ENCODE results near the gene PANX3. TPM values are rescaled to one million over a fixed set of nuclear protein-coding genes. Genes with fewer than 3 reads are reported as not detected.

PANX3 gene
- polyA plus RNA-seq, 1 donor (not counting 4 experiments of a cell fraction or from before 2014, with no cell fraction given) = not detected

GRCh38 chr11:124667601-124668000, 56.4 kb downstream of the PANX3 start:
- no peak for TF ChIP-seq EZH2 (IDR thresholded peaks at IDR 0.05; ENCODE audit: low read length)
- TF ChIP-seq, protein P1, sequence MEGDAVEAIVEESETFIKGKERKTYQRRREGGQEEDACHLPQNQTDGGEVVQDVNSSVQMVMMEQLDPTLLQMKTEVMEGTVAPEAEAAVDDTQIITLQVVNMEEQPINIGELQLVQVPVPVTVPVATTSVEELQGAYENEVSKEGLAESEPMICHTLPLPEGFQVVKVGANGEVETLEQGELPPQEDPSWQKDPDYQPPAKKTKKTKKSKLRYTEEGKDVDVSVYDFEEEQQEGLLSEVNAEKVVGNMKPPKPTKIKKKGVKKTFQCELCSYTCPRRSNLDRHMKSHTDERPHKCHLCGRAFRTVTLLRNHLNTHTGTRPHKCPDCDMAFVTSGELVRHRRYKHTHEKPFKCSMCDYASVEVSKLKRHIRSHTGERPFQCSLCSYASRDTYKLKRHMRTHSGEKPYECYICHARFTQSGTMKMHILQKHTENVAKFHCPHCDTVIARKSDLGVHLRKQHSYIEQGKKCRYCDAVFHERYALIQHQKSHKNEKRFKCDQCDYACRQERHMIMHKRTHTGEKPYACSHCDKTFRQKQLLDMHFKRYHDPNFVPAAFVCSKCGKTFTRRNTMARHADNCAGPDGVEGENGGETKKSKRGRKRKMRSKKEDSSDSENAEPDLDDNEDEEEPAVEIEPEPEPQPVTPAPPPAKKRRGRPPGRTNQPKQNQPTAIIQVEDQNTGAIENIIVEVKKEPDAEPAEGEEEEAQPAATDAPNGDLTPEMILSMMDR (optimal IDR thresholded peaks at IDR 0.05 in 1 of 3, IDR thresholded peaks at IDR 0.05 in 1 of 3, conservative IDR thresholded peaks at IDR 0.05 in 1 of 3; ENCODE audit: extremely low read depth in 1 of 3, insufficient read depth in 2 of 3, low read length in 3 of 3) = no peak
- H3K9me3 ChIP-seq (ENCODE audit: control insufficient read depth, low read depth, low read length) = no peaks in the 10 kb centered on the region
- no peak overlapping the region for H3K27ac ChIP-seq (ENCODE audit: control insufficient read depth, insufficient read depth, low read length)
- H3K4me3 ChIP-seq (ENCODE audit: control insufficient read depth in 2 of 3, extremely low read depth in 1 of 3, insufficient read depth in 2 of 3, low read depth in 1 of 3, low read length in 3 of 3) = no peak overlapping the region
- FAIRE-seq (no peak), DNase-seq (ENCODE audit: low read depth, low spot score) (no peak)
- H3K9me1 ChIP-seq (ENCODE audit: control insufficient read depth, extremely low read depth, insufficient read depth, low read length) = no peaks in the 10 kb centered on the region
- H3K4me2 ChIP-seq (ENCODE audit: control insufficient read depth, extremely low read depth, insufficient read depth, low read depth, low read length) = no peak overlapping the region
- dilution Hi-C loops (cut with MboI; ENCODE audit: extremely low pct_ligation_motif_present, low sequenced_read_pairs) = no loop called here
- no peaks in the 10 kb centered on the region for H4K20me1 ChIP-seq (ENCODE audit: control insufficient read depth, extremely low read depth, insufficient read depth, low read length)
- H2AFZ ChIP-seq (ENCODE audit: control insufficient read depth, low read length) = no peak overlapping the region
- no peaks in the 10 kb centered on the region for H3K27me3 ChIP-seq (ENCODE audit: control insufficient read depth, extremely low read depth, insufficient read depth, low read length)
- H3K4me1 ChIP-seq (ENCODE audit: control insufficient read depth, extremely low read depth, insufficient read depth, low read length) = peaks cover under 1% of the 10 kb centered on the region
- H3K9ac ChIP-seq (ENCODE audit: control insufficient read depth, extremely low read depth, insufficient read depth, low read length) = no peak overlapping the region
- no peaks in the 10 kb centered on the region for H3K36me3 ChIP-seq (ENCODE audit: control insufficient read depth in 2 of 2, extremely low read depth in 1 of 2, insufficient read depth in 2 of 2, low read length in 2 of 2)
- no peaks in the 10 kb centered on the region for H3K79me2 ChIP-seq (ENCODE audit: control insufficient read depth, insufficient read depth, low read length)

DNA sequence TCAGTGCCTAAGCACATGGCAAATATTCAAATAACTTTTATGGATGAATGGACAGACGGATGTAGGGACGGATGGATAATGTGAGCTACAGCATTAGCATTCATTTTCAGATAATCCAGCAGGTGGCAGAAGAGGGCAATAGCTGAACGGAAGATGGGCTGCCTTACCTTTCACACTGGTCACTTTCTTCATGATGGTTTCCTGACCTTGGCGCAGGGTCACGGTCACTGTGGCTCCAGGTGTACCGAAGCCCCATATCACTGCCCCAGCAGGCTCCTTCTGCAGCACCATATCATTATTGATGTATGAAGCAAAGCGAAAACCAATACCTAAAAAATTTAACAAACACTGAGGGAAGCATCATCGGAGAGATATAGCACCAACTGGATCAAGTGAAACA, 58.0 kb downstream of the PANX3 start:
- no peak for DNase-seq (ENCODE audit: low read depth, low spot score)
- Histone ChIP-seq H3K4me1 (ENCODE audit: control insufficient read depth, extremely low read depth, insufficient read depth, low read length) (peaks cover 6% of the 10 kb centered on the region), H3K9me3 (ENCODE audit: control insufficient read depth, low read depth, low read length) (no peaks in the 10 kb centered on the region), H2AFZ (ENCODE audit: control insufficient read depth, low read length) (no peak overlapping the region), H3K9me1 (ENCODE audit: control insufficient read depth, extremely low read depth, insufficient read depth, low read length) (no peaks in the 10 kb centered on the region), H3K9ac (ENCODE audit: control insufficient read depth, extremely low read depth, insufficient read depth, low read length) (no peak overlapping the region), H3K36me3 (ENCODE audit: control insufficient read depth in 2 of 2, extremely low read depth in 1 of 2, insufficient read depth in 2 of 2, low read length in 2 of 2) (no peaks in the 10 kb centered on the region), H3K4me3 (ENCODE audit: control insufficient read depth in 2 of 3, extremely low read depth in 1 of 3, insufficient read depth in 2 of 3, low read depth in 1 of 3, low read length in 3 of 3) (no peak overlapping the region), H4K20me1 (ENCODE audit: control insufficient read depth, extremely low read depth, insufficient read depth, low read length) (no peaks in the 10 kb centered on the region), H3K27me3 (ENCODE audit: control insufficient read depth, extremely low read depth, insufficient read depth, low read length) (no peaks in the 10 kb centered on the region), H3K4me2 (ENCODE audit: control insufficient read depth, extremely low read depth, insufficient read depth, low read depth, low read length) (no peak overlapping the region), H3K79me2 (ENCODE audit: control insufficient read depth, insufficient read depth, low read length) (no peaks in the 10 kb centered on the region), H3K27ac (ENCODE audit: control insufficient read depth, insufficient read depth, low read length) (no peak overlapping the region)
- TF ChIP-seq, protein P1 (optimal IDR thresholded peaks at IDR 0.05 in 1 of 3, IDR thresholded peaks at IDR 0.05 in 1 of 3, conservative IDR thresholded peaks at IDR 0.05 in 1 of 3; ENCODE audit: extremely low read depth in 1 of 3, insufficient read depth in 2 of 3, low read length in 3 of 3) = peak; percentile 67 to 97 (median 74)
- no peak for TF ChIP-seq EZH2 (IDR thresholded peaks at IDR 0.05; ENCODE audit: low read length)
- dilution Hi-C loops (cut with MboI; ENCODE audit: extremely low pct_ligation_motif_present, low sequenced_read_pairs) = no loop called here
- FAIRE-seq = peak; percentile 85

Small RNAs within 50 kb of the gene (small RNA-seq; reads per million reads assigned to genes)
- 0 reads per million in 3 experiments for gene RNA5SP352 (ENCODE audit: insufficient read length in 3 of 3, low read depth in 3 of 3, low replicate concordance in 1 of 3)

Other genes starting within 250 kb of the PANX3 start
- not detected in 3 replicates for gene OR8B2, start 226.9 kb upstream of the PANX3 start, polyA plus RNA-seq
- gene OR8B3, start 212.4 kb upstream of the PANX3 start, polyA plus RNA-seq = not detected in 3 replicates
- not detected in 3 replicates for gene OR8B4, start 186.6 kb upstream of the PANX3 start, polyA plus RNA-seq
- gene OR8B8, start 165.7 kb upstream of the PANX3 start, polyA plus RNA-seq = not detected in 3 replicates
- gene OR8B12, start 67.8 kb upstream of the PANX3 start, polyA plus RNA-seq = not detected in 3 replicates
- not detected in 3 replicates for gene OR8A1, start 41.4 kb upstream of the PANX3 start, polyA plus RNA-seq
- gene TBRG1, start 11.4 kb downstream of the PANX3 start, polyA plus RNA-seq = 28.5 to 40.2 TPM (median 32.6 TPM) in 3 replicates
- gene SIAE, start 62.3 kb downstream of the PANX3 start, polyA plus RNA-seq = 16.2 to 44.7 TPM (median 26.6 TPM) in 3 replicates
- gene SPA17, start 62.5 kb downstream of the PANX3 start, polyA plus RNA-seq = 10.0 to 19.5 TPM (median 16.8 TPM) in 3 replicates
- gene NRGN, start 128.5 kb downstream of the PANX3 start, polyA plus RNA-seq = 0.37 to 3.3 TPM (median 0.97 TPM) in 3 replicates
- 0.08 TPM in 1 of 3 replicates, not detected in the others for gene VSIG2, start 140.8 kb downstream of the PANX3 start, polyA plus RNA-seq
- 0.04 TPM in 2 of 3 replicates, not detected in the other for gene ESAM, start 150.9 kb downstream of the PANX3 start, polyA plus RNA-seq
- gene MSANTD2, start 189.0 kb downstream of the PANX3 start, polyA plus RNA-seq = 2.9 to 6.6 TPM (median 3.6 TPM) in 3 replicates